A549 (cell line): ENCODE data around the gene ERICH6B.

Source experiments
- CTCF ChIP-seq: fragments of >200 bp; sonication (Bioruptor Twin); formaldehyde crosslinking; IDR thresholded peaks from 3 replicates; pipeline ENCODE4 v1.5.1; 2016
- E2F6 ChIP-seq: IDR thresholded peaks from 2 replicates; pipeline ENCODE4 v1.6.1; 2012; ENCODE audit warnings: low read depth, borderline replicate concordance
- HOXA7 ChIP-seq: fragments of 250-450 bp; sonication (Bioruptor Pico); IDR thresholded peaks from 2 replicates; pipeline ENCODE4 v1.5.0; 2020; ENCODE audit warnings: mild to moderate bottlenecking, moderate library complexity
- KDM1A ChIP-seq: fragments of 200-600 bp; sonication (generic); IDR thresholded peaks from 2 replicates; pipeline ENCODE4 v1.6.1; 2016; ENCODE audit warnings: low read depth, mild to moderate bottlenecking
- RCOR1 ChIP-seq: fragments of 150-350 bp; IDR thresholded peaks from 2 replicates; pipeline ENCODE4 v1.6.1; 2014; ENCODE audit warnings: antibody characterized with exemption, low read length, low read depth
- RNF2 ChIP-seq: fragments of 200-600 bp; sonication (generic); IDR thresholded peaks from 2 replicates; pipeline ENCODE4 v1.6.1; 2016; ENCODE audit warnings: low read depth, mild to moderate bottlenecking, antibody characterized with exemption, moderate library complexity, borderline replicate concordance
- SMC3 ChIP-seq: fragments of >200 bp; sonication (Bioruptor Twin); formaldehyde crosslinking; IDR thresholded peaks from 3 replicates; pipeline ENCODE4 v1.6.1; 2018; ENCODE audit warnings: inconsistent platforms

GRCh38 chr13:45629940-45630339, 14.4 kb upstream of the ERICH6B start:
- TF ChIP-seq RNF2 (no peak), CTCF (no peak), KDM1A (no peak), E2F6 (no peak), HOXA7 (no peak), SMC3 (no peak), RCOR1 (no peak)
